ENCODE data around the gene XRCC5. TPM values are rescaled to one million over a fixed set of nuclear protein-coding genes. Genes with fewer than 3 reads are reported as not detected.

XRCC5 gene
- polyA plus RNA-seq, 1 donor (not counting 4 experiments of a cell fraction or from before 2014, with no cell fraction given), result 521 TPM

GRCh38 chr2:216109962-216110614 lies 940 bp downstream of the XRCC5 start:
- Histone ChIP-seq H3K9me1 (ENCODE audit: control insufficient read depth, extremely low read depth, insufficient read depth, low read length) (no peaks in the 10 kb centered on the region), H3K27me3 (ENCODE audit: control insufficient read depth, extremely low read depth, insufficient read depth, low read length) (no peaks in the 10 kb centered on the region), H3K4me2 (ENCODE audit: control insufficient read depth, extremely low read depth, insufficient read depth, low read depth, low read length) (peak overlapping the region; percentile 93), H3K27ac (ENCODE audit: control insufficient read depth, insufficient read depth, low read length) (peak overlapping the region; percentile 90), H2AFZ (ENCODE audit: control insufficient read depth, low read length) (no peak overlapping the region), H3K4me3 (ENCODE audit: control insufficient read depth in 2 of 3, extremely low read depth in 1 of 3, insufficient read depth in 2 of 3, low read depth in 1 of 3, low read length in 3 of 3) (peak overlapping the region; percentile 93 to 99 (median 98)), H3K79me2 (ENCODE audit: control insufficient read depth, insufficient read depth, low read length) (peaks cover 44% of the 10 kb centered on the region), H3K36me3 (ENCODE audit: control insufficient read depth in 2 of 2, extremely low read depth in 1 of 2, insufficient read depth in 2 of 2, low read length in 2 of 2) (peaks cover 24 to 26% of the 10 kb centered on the region in 2 experiments), H3K9ac (ENCODE audit: control insufficient read depth, extremely low read depth, insufficient read depth, low read length) (peak overlapping the region; percentile 97), H3K4me1 (ENCODE audit: control insufficient read depth, extremely low read depth, insufficient read depth, low read length) (peaks cover 30% of the 10 kb centered on the region), H3K9me3 (ENCODE audit: control insufficient read depth, low read depth, low read length) (no peaks in the 10 kb centered on the region), H4K20me1 (ENCODE audit: control insufficient read depth, extremely low read depth, insufficient read depth, low read length) (no peaks in the 10 kb centered on the region)
- TF ChIP-seq EZH2 (IDR thresholded peaks at IDR 0.05; ENCODE audit: low read length), result no peak
- TF ChIP-seq, protein P1, sequence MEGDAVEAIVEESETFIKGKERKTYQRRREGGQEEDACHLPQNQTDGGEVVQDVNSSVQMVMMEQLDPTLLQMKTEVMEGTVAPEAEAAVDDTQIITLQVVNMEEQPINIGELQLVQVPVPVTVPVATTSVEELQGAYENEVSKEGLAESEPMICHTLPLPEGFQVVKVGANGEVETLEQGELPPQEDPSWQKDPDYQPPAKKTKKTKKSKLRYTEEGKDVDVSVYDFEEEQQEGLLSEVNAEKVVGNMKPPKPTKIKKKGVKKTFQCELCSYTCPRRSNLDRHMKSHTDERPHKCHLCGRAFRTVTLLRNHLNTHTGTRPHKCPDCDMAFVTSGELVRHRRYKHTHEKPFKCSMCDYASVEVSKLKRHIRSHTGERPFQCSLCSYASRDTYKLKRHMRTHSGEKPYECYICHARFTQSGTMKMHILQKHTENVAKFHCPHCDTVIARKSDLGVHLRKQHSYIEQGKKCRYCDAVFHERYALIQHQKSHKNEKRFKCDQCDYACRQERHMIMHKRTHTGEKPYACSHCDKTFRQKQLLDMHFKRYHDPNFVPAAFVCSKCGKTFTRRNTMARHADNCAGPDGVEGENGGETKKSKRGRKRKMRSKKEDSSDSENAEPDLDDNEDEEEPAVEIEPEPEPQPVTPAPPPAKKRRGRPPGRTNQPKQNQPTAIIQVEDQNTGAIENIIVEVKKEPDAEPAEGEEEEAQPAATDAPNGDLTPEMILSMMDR (optimal IDR thresholded peaks at IDR 0.05 in 1 of 3, IDR thresholded peaks at IDR 0.05 in 1 of 3, conservative IDR thresholded peaks at IDR 0.05 in 1 of 3; ENCODE audit: extremely low read depth in 1 of 3, insufficient read depth in 2 of 3, low read length in 3 of 3), result peak in 2 of 3 experiments; percentile 34 to 39
- no peak for DNase-seq (ENCODE audit: low read depth, low spot score)
- dilution Hi-C loops (cut with MboI; ENCODE audit: extremely low pct_ligation_motif_present, low sequenced_read_pairs), result no loop called here
- FAIRE-seq, result no peak

- H2AFZ ChIP-seq (ENCODE audit: control insufficient read depth, low read length), result no peak overlapping the region
- peak overlapping the region; percentile 93 for H3K4me2 ChIP-seq (ENCODE audit: control insufficient read depth, extremely low read depth, insufficient read depth, low read depth, low read length)
- no peak for TF ChIP-seq EZH2 (IDR thresholded peaks at IDR 0.05; ENCODE audit: low read length)
- H3K9me3 ChIP-seq (ENCODE audit: control insufficient read depth, low read depth, low read length), result no peaks in the 10 kb centered on the region
- dilution Hi-C loops (cut with MboI; ENCODE audit: extremely low pct_ligation_motif_present, low sequenced_read_pairs), result no loop called here
- H3K9me1 ChIP-seq (ENCODE audit: control insufficient read depth, extremely low read depth, insufficient read depth, low read length), result no peaks in the 10 kb centered on the region
- H3K9ac ChIP-seq (ENCODE audit: control insufficient read depth, extremely low read depth, insufficient read depth, low read length), result peak overlapping the region; percentile 97
- peaks cover 24 to 29% of the 10 kb centered on the region in 2 experiments for H3K36me3 ChIP-seq (ENCODE audit: control insufficient read depth in 2 of 2, extremely low read depth in 1 of 2, insufficient read depth in 2 of 2, low read length in 2 of 2)
- FAIRE-seq (no peak), DNase-seq (ENCODE audit: low read depth, low spot score) (no peak)
- peaks cover 50% of the 10 kb centered on the region for H3K79me2 ChIP-seq (ENCODE audit: control insufficient read depth, insufficient read depth, low read length)
- H3K4me3 ChIP-seq (ENCODE audit: control insufficient read depth in 2 of 3, extremely low read depth in 1 of 3, insufficient read depth in 2 of 3, low read depth in 1 of 3, low read length in 3 of 3), result peak overlapping the region; percentile 93 to 99 (median 98)
- no peaks in the 10 kb centered on the region for H4K20me1 ChIP-seq (ENCODE audit: control insufficient read depth, extremely low read depth, insufficient read depth, low read length)
- peak overlapping the region; percentile 90 for H3K27ac ChIP-seq (ENCODE audit: control insufficient read depth, insufficient read depth, low read length)
- H3K4me1 ChIP-seq (ENCODE audit: control insufficient read depth, extremely low read depth, insufficient read depth, low read length), result peaks cover 35% of the 10 kb centered on the region
- H3K27me3 ChIP-seq (ENCODE audit: control insufficient read depth, extremely low read depth, insufficient read depth, low read length), result no peaks in the 10 kb centered on the region
These were observed 1.5 kb downstream of the XRCC5 start for GRCh38 chr2:216110620-216111019.
